Globus pallidus (tissue), 1 donor: Measurements from ENCODE around the gene STBD1.
"Not testable (repeated sequence)": the region's sequence is repeated elsewhere in the genome, so short reads cannot be mapped to it uniquely, and the experiment has no call there.

ENCODE experiments used
- DNase-seq: peaks from one replicate; pipeline ENCODE4 v3.0.0-alpha.2; 2015; ENCODE audit warnings: low spot score

STBD1 gene

DNA sequence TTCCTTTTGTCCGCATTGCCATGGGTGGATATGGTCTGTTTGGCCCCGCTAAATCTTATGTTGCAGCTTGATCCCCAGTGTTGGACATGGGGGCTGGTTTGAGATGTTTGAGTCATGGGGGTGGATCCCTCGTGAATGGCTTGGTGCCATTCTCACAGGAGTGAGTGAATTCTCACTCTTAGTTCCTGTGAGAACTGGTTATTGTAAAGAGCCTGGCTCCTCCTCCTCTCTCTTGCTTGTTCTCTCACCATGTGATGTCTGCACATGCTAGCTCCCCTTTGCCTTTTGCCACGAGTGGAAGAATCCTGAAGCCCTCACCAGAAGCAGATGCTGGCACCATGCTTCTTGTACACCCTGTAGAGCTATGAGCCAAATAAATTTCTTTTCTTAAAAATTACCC lies 22.6 kb upstream of the STBD1 start:
- DNase-seq: no peak

DNA sequence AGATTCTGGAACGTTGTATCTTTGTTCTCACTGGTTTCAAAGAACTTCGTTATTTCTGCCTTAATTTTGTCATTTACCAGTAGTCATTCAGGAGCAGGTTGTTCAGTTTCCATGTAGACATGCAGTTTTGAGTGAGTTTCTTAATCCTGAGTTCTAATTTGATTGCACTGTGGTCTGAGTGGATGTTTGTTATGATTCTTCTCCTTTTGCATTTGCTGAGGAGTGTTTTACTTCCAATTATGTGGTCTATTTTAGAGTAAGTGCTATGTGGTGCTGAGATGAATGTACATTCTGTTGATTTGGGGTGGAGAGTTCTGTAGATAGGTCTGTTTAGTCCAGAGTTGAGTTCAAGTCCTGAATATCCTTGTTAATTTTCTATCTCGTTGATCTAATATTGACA lies 18.7 kb upstream of the STBD1 start:
- not testable (repeated sequence) for DNase-seq

- no peak for DNase-seq
Measured at GRCh38 chr4:76292730-76293129, 13.8 kb upstream of the STBD1 start.

GRCh38 chr4:76293772-76294171 lies 12.8 kb upstream of the STBD1 start:
- DNase-seq: no peak

DNA sequence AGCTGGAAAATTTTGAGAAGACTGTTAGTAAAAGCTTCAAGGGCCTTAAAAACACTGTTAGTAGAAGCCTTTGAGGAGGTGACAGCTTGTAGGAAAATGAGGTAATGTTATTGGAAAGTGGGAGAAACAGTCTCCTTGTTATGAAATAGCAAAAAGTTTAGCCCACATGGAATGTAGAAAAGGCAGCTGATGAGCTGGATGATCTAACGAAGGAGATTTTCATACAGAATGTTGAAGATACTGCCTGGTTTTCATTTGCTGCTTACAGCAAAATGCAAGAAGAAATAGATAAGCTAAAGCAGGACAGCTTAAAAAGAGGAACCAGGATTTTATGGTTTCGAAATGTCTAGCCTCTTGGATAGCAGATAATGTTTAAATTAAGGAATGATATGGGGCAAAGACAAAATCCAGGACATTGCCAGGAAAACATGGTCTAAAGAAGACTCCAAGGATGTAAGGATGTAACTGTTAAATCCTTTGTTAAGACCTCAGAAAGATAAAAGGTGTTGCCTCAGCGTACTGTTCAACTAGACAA lies 10.2 kb upstream of the STBD1 start:
- DNase-seq: no peak

GRCh38 chr4:76298227-76298626 lies 8.3 kb upstream of the STBD1 start:
- DNase-seq: no peak

- no peak for DNase-seq
Measured at GRCh38 chr4:76300012-76300411, 6.5 kb upstream of the STBD1 start.

DNA sequence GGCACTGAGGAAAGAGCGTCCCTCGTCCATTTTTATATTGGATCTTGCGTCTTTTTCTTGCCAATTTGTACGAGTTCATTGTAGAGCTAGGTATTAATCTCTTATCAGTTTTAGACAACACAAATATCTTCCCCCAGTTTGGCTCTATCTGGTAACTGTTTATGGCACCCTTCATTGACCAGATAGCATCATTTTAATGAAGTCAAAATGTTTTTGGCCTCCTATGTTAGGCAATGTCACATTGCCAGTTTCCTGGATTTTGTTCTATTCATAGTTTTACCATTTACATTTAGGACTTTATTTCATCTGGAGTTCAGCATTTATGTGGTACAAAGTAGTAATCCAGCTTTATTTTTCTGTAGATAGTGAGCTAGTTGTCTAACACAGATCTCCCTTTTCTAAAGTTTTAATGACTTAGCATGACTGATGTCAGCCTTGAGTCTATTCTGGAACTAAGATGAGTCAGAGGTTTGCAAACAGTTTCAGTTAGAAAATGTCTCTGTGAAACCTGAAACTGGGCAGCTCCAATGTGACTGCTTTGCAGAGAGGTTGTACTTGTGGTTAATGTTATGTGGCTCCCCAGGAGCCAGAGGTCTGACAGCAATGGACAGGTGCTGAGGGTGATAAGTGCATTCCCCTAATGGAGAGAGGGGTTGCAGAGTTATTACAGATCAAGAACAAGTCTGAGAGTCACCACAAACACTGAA lies 5.3 kb upstream of the STBD1 start:
- DNase-seq: no peak

- no peak for DNase-seq
Measured at GRCh38 chr4:76301775-76302162, 4.8 kb upstream of the STBD1 start.

DNA sequence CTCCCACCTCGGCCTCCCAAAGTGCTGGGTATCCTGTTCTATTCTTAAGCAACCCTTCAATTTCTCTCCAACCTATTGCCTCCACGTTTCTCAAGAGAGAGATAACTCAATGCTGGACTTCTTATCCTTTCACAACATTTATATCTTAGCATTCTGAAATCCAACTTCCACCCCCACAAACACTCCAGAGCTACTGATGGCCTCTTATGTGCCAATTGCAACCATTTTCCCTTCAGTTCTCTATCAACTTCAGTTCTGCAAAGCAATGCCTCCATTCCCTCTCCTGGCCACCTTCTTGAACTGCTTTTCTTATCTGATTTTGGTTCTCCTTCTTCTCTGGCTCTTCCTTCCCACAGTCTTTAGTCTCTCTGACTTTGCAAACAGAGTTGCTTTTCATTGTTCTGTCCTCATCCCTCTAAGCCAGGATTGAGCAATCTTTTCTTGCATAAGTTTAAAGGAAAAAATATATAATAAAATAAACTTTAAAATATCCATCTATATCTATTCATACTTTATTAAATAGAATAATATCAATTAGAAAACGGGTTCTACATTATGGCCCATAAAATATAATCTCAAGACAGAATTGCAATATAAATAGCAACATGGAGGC lies 3.6 kb upstream of the STBD1 start:
- DNase-seq: no peak

DNA sequence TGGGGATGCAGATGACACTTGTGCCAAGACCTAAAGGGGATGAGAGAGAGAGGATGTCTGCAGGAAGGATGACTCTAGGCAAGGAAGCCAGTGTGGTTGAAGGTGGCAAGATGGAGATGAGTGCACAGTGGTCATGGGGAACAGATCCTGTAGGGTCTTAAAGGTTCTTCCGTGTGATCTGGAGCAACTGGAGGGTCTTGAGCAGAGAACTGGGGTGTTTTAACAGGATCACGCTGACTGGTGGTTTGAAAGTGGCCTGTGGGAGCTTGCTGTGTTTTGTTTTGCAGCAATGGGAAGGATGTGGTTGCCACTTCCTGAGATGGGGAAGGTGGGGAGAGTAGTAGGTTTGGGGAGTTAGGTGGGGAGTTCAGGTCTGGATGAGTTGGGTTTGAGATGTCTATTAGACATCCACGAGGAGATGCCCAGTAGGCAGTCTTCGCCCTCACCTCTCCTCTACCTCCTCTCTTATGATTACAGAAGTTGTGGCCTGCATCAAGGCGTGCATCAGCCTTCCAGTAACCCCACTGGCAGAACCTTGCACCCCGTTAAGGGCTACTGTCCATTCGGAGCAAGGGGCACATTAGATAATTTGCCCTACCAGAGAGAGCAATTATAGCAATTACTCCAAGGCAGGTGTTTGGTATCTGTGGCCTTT lies 1.4 kb upstream of the STBD1 start:
- no peak for DNase-seq

DNA sequence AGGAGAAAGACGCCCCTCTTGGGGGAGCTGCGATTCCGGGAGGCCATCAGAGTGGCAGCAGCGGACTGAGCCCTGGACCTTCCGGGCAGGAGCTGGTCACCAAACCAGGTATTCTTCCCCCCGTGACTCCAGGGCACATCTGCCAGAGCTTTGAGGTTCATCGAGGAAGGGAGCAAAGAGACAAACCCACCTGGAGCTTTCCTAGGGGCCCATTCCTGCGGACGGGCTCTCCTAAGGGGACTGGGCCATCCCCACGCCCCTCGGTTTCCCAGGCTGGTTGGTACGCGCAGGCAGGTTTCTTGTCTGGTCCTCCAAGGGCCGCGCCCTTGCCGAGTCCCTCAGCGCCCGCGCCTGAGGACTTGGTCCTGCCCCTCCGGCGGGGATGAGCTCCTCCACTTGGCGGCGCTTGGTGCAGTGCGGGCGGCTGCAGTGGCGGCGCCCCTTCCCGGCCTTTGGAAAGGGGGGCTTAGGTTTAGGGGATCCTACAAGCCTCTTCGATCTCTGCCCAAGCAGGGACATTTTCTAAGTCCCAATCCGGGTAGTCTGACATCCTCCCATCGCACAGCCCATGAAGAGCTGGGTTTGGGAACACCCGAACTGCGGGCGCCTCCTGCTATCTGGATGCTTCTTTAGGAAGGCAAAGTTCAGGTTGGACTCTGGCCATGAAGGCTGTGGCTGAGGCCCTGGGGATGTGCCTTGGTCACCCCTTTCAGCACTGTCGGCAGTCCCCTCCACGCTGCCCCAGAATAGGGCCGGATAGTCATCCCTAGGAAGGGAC lies 538 bp downstream of the STBD1 start:
- DNase-seq: peak; percentile 38

- DNase-seq: no peak
Measured at GRCh38 chr4:76307660-76308014, 1.1 kb downstream of the STBD1 start.

DNA sequence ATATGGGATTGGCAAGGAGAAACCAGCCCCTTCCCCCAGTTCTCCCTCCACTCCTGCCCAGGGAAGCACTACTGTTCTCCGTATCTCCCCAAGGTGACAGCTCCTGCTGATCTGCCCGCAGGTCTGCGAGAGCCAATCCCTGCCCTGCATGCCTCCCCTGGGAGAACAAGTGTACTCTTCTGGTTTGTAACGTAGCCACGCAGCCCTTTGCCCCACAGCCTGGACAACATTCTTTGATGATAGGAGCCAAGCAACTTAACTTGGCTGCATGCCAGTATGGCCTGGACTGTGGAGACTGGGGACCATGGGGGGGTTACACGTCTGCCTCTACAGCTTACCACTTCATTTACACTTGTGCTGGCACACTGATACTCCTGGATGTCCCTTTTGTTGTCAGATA lies 2.0 kb downstream of the STBD1 start:
- no peak for DNase-seq

GRCh38 chr4:76309939-76310550 lies 3.5 kb downstream of the STBD1 start:
- DNase-seq: no peak

GRCh38 chr4:76310683-76311082 lies 4.2 kb downstream of the STBD1 start:
- DNase-seq: no peak

DNA sequence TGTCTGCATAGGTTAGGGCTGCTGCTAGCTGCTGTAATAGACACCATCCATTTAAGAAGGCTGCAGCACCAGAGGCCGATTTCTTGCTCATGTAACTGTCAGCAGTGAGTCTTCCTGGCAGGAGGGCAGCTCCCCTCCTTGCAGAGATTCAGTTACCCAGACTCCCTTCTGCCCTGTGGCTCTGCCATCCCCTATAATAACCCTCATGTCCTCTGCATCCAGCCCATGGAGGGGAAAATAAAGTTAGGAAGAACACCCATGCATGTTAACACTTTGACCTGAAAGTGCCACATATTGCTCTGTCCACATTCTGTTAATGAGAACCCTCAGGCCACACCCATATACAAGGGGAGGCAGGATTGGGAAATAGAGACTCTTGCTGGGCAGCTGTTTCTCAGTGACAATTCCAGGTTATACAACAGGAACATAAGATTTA lies 5.4 kb downstream of the STBD1 start:
- no peak for DNase-seq

DNA sequence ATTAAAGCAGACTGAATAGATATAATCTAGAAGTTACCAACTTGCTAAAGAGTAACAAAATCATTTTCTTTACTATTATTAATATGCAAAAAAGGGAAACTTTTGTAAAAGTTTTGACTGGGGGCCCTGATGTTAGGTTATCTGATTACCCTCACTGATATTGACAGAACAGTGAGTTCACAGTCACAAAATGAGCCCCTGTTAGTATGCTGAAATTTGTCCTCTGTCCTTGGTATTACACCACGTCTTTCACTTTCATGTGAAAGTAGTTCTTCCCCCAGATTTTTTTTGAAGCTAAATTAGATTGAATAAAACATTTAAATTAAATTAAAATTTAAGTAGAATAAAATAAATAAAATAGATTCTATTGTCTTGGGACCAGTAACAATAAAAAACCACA lies 5.9 kb downstream of the STBD1 start:
- no peak for DNase-seq

- no peak for DNase-seq
Measured at GRCh38 chr4:76313547-76313946, 7.0 kb downstream of the STBD1 start.

DNA sequence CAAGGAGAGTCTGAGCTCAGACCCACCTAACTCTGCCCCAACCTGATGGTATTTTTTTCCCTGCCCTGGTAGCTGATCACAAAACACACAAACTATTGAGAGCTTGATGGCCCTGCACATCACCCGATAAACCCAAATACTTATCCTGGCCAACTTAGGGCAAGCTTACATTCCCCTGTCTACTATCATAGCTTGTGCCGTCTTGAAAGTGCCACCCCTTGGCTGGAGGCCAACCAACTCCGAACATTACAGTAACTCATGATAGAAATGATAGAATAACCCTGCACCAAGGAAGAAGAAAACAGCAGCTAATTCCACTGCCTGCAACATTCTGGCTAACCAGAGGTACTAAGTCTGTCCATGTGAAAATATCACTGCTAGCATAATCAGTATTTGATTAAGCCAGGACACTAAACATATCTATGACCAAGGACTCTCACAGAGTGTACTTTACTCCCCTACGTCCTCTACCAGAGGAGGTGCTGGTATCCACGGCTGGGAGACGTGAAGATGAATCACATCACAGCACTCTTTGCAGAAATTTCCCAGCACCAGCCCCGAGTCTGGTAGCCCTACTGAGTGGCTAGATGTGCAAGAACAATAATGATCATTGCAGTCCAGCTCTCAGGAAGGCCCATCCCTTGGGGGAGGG lies 8.9 kb downstream of the STBD1 start:
- no peak for DNase-seq

- DNase-seq: no peak
Measured at GRCh38 chr4:76316131-76316530, 9.6 kb downstream of the STBD1 start.

- no peak for DNase-seq
Measured at GRCh38 chr4:76322236-76322635, 15.7 kb downstream of the STBD1 start.
